Stimulated activated CD4-positive, alpha-beta T cell treated with anti-CD3 and anti-CD28 coated beads, Interleukin-15, amount 100 ng/mL, for 1 hour (primary cell): ENCODE data around the gene LIN54.

ENCODE experiments used
- DNase-seq, 2 donors: peaks; one replicate each; pipeline ENCODE4 v3.0.0-alpha.2; 2020; ENCODE audit warnings: low read depth in 1 of 2, low spot score in 1 of 2

Gene LIN54

GRCh38 chr4:82896755-82897154 lies 113.9 kb downstream of the LIN54 start:
- DNase-seq = no peak

- DNase-seq = no peak
These were observed 116.7 kb downstream of the LIN54 start for GRCh38 chr4:82893942-82894341.

- no peak for DNase-seq
These were observed 118.2 kb downstream of the LIN54 start for GRCh38 chr4:82892467-82892802.

- no peak for DNase-seq
These were observed 118.7 kb downstream of the LIN54 start for GRCh38 chr4:82891707-82892466.

- peak; percentile 90 to 93 for DNase-seq
These were observed 119.5 kb downstream of the LIN54 start, which contains the start of gene SEC31A for GRCh38 chr4:82890901-82891706. TSS of gene SEC31A (minus strand) at chr4:82891153. CDS start at chr4:82881936, 9,217 bp downstream.

GRCh38 chr4:82890528-82890900 lies 120.1 kb downstream of the LIN54 start:
- DNase-seq = no peak

- no peak for DNase-seq
These were observed 121.3 kb downstream of the LIN54 start for GRCh38 chr4:82889287-82889686.

GRCh38 chr4:82886147-82886942 lies 124.3 kb downstream of the LIN54 start:
- no peak for DNase-seq

- DNase-seq = no peak
These were observed 125.2 kb downstream of the LIN54 start for GRCh38 chr4:82885410-82885809.
